ENCODE measurements around the gene EZH1.

GRCh38 chr17:42778570-42778969 is 33.7 kb upstream of the EZH1 start:
- TF ChIP-seq EP300 (conservative IDR thresholded peaks at IDR 0.05; ENCODE audit: poor library complexity, severe bottlenecking), result no peak
- TF ChIP-seq, protein P1, sequence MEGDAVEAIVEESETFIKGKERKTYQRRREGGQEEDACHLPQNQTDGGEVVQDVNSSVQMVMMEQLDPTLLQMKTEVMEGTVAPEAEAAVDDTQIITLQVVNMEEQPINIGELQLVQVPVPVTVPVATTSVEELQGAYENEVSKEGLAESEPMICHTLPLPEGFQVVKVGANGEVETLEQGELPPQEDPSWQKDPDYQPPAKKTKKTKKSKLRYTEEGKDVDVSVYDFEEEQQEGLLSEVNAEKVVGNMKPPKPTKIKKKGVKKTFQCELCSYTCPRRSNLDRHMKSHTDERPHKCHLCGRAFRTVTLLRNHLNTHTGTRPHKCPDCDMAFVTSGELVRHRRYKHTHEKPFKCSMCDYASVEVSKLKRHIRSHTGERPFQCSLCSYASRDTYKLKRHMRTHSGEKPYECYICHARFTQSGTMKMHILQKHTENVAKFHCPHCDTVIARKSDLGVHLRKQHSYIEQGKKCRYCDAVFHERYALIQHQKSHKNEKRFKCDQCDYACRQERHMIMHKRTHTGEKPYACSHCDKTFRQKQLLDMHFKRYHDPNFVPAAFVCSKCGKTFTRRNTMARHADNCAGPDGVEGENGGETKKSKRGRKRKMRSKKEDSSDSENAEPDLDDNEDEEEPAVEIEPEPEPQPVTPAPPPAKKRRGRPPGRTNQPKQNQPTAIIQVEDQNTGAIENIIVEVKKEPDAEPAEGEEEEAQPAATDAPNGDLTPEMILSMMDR (IDR thresholded peaks at IDR 0.05; ENCODE audit: poor library complexity, severe bottlenecking), result no peak
